DMS114 treated with DMSO at 0.1 percent for 48 hours (cell line): ENCODE measurements around the gene MYOCOS.
"Not testable (repeated sequence)": the region's sequence is repeated elsewhere in the genome, so short reads cannot be mapped to it uniquely, and the experiment has no call there.

ENCODE experiments used
- DNase-seq: peaks from one replicate; lab custom pipeline; 2025; ENCODE audit not compliant: unreplicated experiment; lab: John Stamatoyannopoulos, UW

Gene MYOCOS

GRCh38 chr1:171656206-171656605 is 34.2 kb downstream of the MYOCOS start:
- DNase-seq: not testable (repeated sequence)

- DNase-seq: no peak
Observed at GRCh38 chr1:171661076-171661650, 39.1 kb downstream of the MYOCOS start.

GRCh38 chr1:171663036-171663853 is 41.2 kb downstream of the MYOCOS start:
- no peak for DNase-seq

- DNase-seq: no peak
Observed at GRCh38 chr1:171663854-171664575, 42.0 kb downstream of the MYOCOS start.

DNA sequence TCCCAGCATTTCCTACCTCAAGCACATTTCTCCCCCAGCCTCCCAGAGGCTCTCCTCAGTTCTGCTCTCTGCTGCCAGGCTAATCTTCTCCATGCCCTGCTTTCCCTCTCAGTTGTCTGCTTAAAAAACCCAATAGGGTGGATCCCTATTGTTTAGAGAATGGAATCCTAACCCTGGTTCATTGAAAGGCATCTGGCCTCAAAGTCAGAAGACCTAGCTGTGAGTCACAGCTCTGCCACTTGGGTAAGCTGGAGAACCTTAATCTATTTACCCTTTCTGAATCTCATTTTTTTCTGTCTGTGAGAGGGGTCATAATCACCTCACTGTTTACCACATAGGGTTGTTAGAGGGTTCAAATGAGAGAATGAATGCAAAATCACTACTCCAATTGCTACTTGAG is 42.9 kb downstream of the MYOCOS start:
- DNase-seq: no peak

DNA sequence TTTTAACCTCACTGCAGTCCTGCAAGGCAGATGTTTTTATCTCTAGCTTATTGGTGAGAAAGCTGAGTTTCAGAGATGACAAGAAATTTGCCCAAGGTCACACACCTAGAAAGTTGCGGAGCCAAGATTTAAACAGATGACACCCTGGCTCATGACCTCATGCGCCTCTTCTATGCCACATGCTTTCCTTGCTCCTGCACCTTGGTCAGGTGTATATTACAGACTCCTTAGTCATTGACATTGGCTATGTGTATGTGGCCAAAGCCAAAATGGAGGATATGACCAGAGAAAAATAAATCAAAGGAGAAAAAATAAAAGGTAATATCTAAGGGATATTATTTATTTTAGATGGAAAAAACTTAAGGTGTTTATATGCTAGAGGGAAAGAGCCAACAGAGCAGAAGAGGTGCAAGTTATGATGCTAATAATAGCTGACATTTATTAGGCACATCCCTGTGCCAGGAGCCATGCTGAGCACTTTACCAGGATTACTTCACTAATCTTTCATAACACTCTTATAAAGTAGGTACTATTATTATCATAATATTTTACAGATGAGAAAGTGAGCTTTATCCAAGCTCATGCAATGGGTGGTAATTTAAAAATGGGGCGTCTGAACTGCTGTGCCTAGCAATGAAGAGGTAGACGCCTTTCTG is 44.2 kb downstream of the MYOCOS start:
- DNase-seq: no peak

DNA sequence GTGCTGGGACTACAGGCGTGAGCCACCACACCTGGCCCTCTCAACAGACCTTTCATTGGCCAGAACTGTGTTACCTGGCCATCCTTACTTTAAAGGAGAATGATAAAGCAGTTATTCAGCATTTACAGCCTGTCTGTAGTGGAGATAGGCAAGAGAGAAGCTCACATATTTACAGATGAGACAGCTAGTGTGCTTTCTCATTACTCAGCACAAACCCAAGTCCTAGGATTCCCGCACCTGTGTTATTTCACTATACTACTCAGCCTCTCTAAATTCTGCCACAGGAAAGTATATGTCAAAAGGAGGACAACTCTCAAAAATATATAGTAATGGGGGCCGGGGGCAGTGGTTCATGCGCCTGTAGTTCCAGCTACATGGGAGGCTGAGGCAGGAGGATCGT is 46.3 kb downstream of the MYOCOS start:
- no peak for DNase-seq

DNA sequence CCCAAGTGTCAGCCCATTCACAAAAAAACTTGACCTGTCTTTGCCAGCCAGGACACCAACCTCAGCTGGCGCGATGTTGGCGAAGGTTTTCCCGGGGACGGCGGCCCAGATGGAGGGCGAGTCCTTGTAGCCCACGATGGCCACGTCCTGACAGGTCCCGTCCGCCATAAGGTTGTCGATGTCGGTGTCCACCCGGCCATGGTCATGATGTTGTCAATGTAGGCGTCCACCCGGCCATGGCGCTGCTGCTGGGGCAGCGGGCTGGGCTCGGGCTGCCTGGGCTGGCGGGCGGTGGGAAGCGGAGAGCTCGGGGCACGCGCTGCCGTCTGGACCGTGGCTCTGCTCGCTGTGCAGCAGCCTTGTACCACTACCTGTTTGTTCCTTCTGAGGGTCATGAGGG is 48.7 kb downstream of the MYOCOS start:
- no peak for DNase-seq

DNA sequence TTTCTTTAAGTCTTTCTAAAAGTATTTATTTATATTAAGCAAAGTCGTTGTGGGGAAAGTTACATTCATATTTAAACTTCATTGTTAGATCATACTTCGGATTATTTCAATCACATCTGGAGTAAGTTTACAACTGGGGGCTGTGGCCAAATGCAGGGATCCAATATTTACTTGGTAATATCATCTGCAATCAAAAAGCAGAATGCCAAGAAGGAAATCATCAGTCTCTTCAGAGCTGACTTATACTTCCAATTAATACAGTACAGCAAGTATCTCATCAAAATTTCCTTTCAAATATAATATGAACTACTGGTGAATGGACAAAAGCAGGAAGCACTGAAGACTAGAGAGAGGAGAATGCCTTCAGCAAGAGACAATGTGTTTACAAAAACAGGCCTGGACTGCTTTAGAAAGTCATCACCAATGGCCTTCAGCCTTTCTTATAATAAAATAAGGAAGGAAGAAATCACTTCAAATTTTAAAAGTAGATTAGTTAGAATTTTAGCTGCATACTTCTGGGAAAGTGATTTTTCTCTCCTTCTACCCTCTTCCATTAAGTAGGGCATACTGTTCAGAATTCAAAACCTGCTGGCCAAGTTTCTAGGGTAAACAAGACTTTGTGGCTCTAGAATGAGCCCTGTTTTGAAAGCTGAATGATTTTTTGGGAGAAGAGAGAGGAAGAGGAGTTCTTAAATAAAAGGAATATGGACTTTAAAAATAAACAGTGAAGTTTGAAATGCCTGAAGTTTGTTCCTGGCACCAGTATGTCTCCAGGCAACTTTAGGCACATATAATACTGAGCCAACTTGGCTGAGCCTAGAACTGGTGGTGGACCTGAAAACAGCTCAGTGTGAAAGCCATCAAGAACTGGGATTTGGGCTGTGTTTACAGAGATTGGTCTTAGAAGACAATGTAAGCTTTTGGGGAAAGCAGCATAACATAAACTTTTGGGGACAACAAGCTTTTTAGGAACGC is 52.7 kb downstream of the MYOCOS start:
- DNase-seq: no peak
